GM12872 (cell line): ENCODE results near the gene FKBP5.

Source experiments
- CTCF ChIP-seq: IDR thresholded peaks from 3 replicates; pipeline ENCODE4 v1.5.1; 2011; ENCODE audit warnings: low read depth, mild to moderate bottlenecking, low read length, moderate library complexity; ENCODE audit not compliant: insufficient read depth

Gene FKBP5

GRCh38 chr6:35633579-35634089 is 55.1 kb downstream of the FKBP5 start:
- no peak for TF ChIP-seq CTCF

- no peak for TF ChIP-seq CTCF
Observed at GRCh38 chr6:35629876-35630378, 58.8 kb downstream of the FKBP5 start.

- TF ChIP-seq CTCF = no peak
Observed at GRCh38 chr6:35626401-35626800, 62.3 kb downstream of the FKBP5 start.

- TF ChIP-seq CTCF = 0 out of 3 replicates have a peak, but pooled peaks have one; percentile 16
Observed at GRCh38 chr6:35624341-35625070, 64.2 kb downstream of the FKBP5 start.

- no peak for TF ChIP-seq CTCF
Observed at GRCh38 chr6:35622283-35622682, 66.4 kb downstream of the FKBP5 start.

DNA sequence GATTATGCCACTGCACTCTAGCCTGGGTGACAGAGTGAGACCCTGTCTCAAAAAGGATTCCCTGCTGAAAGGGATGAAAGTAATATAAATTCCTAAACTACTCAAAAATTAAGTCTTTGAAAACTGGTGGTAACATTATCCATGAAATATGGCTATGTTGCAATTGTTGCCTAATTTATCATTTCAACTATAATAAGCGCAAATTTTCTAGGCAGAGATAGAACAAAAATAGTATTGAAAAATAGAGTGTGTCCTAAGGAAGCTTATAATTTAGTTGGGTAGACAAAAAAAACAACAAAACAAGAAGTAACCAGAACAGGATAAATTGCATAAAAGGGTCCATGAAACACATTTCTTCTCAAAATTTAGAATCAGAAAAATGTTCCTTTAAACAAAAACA is 68.0 kb downstream of the FKBP5 start:
- TF ChIP-seq CTCF = no peak

DNA sequence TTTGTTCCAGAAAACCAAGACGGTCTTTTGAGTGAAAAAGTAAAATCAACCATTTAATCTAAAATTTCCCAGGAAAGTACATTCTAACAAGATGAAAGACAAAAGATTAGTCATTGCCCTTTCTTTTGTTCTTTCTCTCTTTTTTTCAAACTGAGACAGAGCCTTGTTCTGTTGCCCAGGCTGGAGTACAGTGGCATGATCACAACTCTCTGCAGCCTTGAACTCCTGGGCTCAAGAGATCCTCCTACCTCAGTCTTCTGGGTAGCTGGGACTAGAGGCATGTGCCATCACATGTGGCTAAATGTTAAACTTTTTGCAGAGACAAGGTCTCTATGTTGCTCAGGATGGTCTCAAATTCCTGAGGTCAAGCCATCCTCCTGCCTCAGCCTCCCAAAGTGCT is 75.0 kb downstream of the FKBP5 start:
- no peak for TF ChIP-seq CTCF
